Stimulated activated CD4-positive, alpha-beta T cell treated with anti-CD3 and anti-CD28 coated beads, TNF-alpha, amount 100 ng/mL, for 4 hours (primary cell): ENCODE data around the gene POLDIP2.

Experiments used
- DNase-seq, 3 experiments: peaks; one replicate each; pipeline ENCODE4 v3.0.0-alpha.2; 2020; ENCODE audit warnings: low read depth in 3 of 3

Gene POLDIP2

GRCh38 chr17:28317099-28317965 lies 40.0 kb downstream of the POLDIP2 start:
- no peak for DNase-seq

- no peak for DNase-seq
Measured at GRCh38 chr17:28315846-28316705, 41.3 kb downstream of the POLDIP2 start.

- no peak for DNase-seq
Measured at GRCh38 chr17:28313841-28314240, 43.5 kb downstream of the POLDIP2 start.

GRCh38 chr17:28306954-28307401 lies 50.3 kb downstream of the POLDIP2 start:
- no peak for DNase-seq

- no peak for DNase-seq
Measured at GRCh38 chr17:28298449-28298848, 58.9 kb downstream of the POLDIP2 start.
